Tongue (tissue), 2 donors: ENCODE data around the gene ZNF394. TPM values are rescaled to one million over a fixed set of nuclear protein-coding genes. Genes with fewer than 3 reads are reported as not detected.
A peak's percentile ranks its signal among the peaks of the same experiment; 100 is the strongest.
"Not testable (repeated sequence)": the region's sequence is repeated elsewhere in the genome, so short reads cannot be mapped to it uniquely, and the experiment has no call there.

ENCODE experiments used
- DNase-seq: peaks from one replicate; pipeline ENCODE4 v3.0.0-alpha.2; 2015
- total RNA-seq: library from RNA; depleted of rRNA; stranded (reverse); fragments of >200 nt; gene quantifications from one replicate; pipeline ENCODE4 v1.2.3, GENCODE V29; 2014

Gene ZNF394
- total RNA-seq = 31.0 TPM

DNA sequence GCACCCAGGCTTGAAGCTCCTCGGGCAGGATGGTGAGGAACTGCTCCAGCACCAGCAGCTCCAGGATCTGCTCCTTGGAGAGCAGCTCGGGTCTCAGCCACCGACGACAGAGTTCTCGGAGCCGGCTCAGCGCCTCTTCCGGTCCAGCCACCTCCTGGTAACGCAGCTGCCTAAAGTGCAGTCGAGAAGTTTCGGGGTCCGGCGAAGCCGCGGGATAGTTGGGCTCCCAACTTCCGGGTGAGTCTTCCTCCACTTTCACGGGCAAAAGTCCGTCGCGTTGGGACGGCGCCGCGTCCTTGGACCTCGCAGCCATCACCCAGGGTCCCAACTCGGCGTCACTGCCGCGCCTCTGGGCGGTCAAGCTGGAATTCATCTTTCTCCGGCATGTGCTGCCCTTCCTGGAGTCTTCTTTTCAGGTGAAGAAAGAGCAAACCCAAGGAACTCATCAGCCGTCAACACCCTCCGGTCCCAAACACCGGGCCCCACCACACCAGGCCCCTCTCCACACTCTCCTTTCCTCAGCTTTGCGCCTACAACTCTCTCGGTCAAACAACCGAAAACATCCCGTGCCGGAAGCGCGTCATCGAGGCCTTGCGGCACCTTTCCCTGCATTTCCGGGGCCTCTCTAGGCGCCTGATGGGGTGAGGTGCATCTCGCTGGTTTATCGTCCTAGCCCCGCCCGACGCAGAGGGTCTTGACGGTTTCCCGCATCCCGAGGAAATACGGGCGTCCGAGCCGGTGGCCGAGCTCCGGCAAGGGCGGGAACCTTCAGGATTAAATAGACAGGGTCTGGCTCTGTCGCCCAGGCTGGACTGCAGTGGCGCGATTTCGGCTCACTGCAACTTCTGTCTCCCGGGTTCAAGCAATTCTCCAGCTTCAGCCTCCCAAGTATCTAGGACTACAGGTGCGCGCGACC lies at the start of gene ZNF394:
TSS of gene ZNF394 (minus strand) at position 561 of the 916 bp plus-strand sequence. CDS start at position 373, 188 bp downstream.
- DNase-seq = peak; percentile 97

DNA sequence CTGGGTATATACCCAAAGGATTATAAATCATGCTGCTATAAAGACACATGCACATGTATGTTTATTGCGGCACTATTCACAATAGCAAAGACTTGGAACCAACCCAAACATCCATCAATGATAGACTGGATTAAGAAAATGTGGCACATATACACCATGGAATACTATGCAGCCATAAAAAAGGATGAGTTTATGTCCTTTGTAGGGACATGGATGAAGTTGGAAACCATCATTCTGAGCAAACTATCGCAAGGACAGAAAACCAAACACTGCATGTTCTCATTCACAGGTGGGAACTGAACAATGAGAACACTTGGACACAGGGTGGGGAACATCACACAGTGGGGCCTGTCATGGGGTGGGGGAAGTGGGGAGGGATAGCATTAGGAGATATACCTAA lies 49.5 kb upstream of the ZNF394 start:
- DNase-seq = not testable (repeated sequence)

DNA sequence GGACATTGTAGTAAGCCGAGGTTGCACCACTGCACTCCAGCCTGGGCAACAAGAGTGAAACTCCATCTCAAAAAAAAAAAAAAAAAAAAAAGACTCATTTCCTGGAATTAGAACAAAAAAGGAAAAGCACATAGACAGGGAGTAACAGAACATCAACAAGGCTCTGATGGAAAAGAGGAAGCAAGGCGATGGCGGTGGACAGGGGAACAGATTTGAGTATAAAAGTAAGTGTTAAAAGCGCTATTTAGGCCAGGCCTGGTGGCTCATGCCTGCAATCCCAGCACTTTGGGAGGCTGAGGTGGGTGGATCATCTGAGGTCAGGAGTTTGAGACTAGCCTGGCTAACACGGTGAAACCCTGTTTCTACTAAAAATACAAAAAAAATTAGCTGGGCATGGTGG lies 45.2 kb upstream of the ZNF394 start:
- DNase-seq = not testable (repeated sequence)

DNA sequence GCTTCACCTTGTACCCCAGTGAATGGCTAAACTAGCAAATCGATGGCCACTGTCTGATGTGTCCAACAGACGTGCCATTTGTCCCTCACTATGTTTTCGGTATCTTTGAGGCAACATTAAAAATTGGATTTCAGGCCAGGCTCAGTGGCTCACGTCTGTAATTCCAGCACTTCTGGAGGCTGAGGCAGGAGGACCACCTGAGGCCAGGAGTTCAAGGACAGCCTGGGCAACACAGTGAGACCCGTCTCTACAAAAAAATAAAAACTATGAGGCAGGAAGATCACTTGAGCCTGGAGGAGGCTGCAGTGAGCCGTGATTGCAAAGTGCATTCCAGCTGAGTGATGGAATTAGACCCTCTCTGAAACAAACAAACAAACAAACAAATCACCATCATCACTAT lies 43.8 kb upstream of the ZNF394 start:
- DNase-seq = no peak

DNA sequence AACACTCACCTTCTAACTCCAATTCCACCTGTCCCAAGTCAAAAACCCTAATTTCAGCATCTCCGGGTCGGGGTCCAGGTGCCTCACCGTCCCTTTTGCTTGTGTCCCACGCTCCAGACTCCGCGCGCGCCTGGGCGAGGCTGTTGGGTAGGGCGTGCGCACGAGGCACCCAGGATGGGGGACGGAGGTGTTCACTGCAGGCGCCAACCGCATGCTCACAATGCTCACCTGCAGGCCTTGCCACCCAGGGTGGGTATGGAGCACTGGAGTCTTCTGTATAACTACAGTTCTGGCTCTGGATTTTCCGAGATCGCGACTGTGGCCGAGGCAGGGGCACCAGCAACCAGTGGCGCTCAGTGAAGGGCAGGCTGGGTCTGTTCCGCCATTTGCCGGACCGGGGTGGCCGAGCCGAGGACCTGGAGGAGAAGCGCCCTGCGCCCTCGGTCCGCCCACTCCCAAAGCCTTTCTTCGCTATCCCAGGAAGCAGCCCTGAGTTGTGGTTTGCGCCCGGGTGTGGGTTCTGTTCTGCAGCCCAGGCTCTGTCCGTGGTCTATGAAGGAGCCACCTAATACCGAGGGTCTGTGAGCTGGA lies 43.1 kb upstream of the ZNF394 start:
- DNase-seq = no peak

DNA sequence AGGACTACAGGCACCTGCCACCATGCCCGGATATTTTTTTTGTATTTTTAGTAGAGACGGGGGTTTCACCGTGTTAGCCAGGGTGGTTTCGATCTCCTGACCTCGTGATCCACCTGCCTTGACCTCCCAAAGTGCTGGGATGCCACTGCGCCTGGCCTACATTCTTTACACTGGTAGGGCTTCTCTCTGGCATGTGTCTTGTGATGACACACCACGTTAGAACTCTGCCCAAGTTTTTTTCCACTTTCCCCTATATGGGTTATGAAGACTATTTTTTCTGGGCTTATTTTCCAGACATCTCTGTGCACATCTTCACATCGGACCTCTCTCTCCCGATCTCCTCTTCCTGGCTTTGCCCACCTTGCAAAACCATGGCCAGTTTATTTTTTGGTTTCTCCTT lies 41.1 kb upstream of the ZNF394 start:
- DNase-seq = no peak

DNA sequence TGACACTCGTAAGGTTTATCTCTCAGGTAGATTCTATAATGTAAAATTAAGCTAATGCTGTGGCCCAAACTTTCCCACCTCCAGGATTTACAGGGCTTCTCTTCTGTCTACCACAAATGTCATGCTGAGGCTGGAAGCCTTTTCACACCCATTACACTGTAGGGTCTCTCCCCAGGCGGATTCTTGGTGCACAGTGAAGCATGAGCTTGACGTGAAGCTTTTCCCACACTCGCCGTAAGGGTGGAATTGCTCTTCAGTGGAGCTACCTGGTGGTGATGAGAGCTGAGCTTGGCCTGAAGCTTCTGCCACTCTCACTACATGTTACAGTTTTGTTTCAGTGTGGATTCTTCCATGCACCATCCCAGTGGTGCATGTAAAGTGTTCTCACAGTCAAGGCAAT lies 40.5 kb upstream of the ZNF394 start:
- DNase-seq = no peak

DNA sequence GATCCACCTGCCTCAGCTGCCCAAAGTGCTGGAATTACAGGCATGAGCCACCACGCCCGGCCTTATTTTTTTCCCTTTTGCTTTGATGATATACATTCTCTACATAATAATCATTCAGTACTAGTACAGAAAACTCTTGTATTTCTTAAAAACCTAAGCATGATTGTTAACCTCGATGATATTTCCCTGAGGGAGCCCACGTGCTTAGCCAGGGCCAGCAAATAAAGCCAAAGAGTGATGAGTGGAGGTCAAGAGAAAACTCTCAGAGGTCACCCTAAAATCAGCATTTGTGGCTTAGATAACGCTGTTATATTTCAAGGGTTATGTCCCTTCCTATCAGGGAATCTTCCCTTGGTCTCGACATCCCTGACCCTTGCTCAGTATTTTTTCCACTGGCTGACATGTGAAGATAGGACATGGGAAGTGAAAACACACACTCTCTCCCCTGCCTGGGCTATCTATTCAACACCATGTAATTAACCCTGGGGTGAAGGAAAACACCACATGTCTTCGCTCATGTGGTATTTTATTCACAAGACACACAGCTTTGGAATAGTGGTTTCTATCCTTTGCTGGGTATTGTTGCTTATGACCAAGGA lies 39.2 kb upstream of the ZNF394 start:
- no peak for DNase-seq

DNA sequence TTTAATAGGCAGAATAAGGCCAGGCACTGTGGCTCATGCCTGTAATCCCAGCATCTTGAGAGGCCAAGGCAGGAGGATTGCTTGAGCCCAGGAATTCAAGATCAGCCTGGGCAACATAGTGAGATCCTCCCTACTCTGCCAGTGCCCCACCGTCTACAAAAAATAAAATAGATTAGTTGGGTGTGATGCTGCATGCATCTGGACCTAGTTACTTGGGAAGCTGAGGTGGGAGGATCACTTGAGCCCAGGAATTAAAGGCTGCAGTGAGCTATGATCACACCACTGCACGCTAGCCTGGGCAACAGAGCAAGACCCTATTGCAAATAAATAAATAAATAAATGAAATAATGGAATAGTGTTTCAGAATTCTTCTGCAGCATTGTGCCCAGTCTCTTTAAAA lies 35.6 kb upstream of the ZNF394 start:
- DNase-seq = no peak

DNA sequence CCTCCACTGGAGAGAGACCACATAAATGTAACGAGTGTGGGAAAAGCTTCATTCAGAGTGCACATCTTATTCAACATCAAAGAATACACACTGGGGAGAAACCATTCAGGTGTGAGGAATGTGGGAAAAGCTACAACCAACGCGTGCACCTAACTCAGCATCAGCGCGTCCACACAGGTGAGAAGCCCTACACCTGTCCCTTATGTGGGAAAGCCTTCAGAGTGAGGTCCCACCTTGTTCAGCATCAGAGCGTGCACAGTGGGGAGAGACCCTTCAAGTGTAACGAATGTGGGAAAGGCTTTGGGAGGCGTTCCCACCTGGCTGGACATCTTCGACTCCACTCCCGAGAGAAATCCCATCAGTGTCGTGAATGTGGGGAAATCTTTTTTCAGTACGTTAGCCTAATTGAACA lies 31.3 kb upstream of the ZNF394 start:
- DNase-seq = no peak

DNA sequence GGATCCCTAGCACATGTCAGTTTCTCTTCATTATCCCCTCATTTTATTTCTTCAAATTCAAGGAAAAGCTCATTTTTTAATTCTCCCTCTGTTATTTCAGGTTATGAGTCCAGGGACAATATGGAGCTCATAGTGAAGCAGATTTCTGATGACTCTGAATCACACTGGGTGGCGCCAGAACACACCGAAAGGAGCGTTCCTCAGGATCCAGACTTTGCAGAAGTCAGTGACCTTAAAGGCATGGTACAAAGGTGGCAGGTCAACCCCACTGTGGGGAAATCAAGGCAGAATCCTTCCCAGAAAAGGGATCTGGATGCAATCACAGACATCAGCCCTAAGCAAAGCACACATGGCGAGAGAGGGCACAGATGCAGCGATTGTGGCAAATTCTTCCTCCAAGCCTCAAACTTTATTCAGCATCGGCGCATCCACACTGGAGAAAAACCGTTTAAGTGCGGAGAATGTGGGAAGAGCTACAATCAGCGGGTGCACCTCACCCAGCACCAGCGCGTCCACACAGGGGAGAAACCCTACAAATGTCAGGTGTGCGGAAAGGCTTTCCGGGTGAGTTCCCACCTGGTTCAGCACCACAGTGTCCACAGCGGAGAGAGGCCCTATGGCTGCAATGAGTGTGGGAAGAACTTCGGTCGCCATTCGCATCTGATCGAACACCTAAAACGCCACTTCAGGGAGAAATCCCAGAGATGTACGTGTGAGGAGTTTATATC lies 25.8 kb upstream of the ZNF394 start:
- no peak for DNase-seq

DNA sequence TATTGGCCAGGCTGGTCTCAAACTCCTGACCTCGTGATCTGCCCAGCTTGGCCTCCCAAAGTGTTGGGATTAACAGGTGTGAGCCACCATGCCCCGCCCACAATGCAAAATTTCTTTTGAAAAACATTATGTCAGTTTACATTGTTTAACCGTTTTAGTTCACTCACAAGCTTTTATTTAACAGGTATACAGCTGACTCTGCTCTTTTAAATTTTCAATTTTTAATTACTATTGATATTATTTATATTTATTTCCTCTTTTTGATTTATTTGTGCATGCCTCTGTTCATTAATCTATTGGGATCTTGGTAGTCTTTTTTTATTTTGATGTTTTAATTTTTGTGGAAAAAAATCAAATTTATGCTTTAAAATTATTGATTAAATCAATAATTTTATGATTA lies 21.3 kb upstream of the ZNF394 start:
- no peak for DNase-seq

DNA sequence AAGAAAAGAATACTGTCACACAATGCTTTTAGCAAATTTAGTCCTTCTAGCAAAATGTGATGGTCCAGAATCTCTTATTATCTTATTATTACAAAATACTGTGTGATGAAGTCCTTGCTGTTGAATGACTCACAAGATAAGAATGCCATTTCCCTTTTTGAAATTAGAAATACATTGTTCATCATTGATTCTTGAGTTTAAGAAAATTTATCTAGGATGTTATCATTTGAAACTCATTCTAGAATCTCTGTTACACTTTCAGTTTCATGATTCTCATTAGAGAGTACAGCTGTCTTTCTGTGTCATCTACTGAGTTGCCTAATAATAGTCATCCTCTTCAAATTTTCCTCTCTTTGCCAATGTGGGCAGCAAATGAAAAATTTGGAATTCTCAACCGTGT lies 14.0 kb upstream of the ZNF394 start:
- no peak for DNase-seq

DNA sequence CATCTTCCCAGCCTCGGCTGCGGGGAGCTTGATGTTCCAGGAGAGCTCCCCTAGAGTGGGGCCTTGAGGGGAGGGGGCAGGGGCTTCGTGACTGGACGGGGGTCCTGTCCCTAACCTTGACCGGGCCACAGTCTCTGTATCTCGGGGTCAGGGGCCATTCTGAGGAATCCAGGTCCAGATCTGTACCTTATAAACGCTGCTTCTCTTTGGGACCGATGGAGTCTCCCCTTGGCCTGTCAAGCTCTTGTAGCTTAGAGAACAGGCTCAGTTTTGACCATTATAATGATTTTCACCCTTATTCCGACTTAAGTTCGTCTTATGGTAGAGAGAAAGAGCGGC lies 5.2 kb upstream of the ZNF394 start:
- DNase-seq = no peak

DNA sequence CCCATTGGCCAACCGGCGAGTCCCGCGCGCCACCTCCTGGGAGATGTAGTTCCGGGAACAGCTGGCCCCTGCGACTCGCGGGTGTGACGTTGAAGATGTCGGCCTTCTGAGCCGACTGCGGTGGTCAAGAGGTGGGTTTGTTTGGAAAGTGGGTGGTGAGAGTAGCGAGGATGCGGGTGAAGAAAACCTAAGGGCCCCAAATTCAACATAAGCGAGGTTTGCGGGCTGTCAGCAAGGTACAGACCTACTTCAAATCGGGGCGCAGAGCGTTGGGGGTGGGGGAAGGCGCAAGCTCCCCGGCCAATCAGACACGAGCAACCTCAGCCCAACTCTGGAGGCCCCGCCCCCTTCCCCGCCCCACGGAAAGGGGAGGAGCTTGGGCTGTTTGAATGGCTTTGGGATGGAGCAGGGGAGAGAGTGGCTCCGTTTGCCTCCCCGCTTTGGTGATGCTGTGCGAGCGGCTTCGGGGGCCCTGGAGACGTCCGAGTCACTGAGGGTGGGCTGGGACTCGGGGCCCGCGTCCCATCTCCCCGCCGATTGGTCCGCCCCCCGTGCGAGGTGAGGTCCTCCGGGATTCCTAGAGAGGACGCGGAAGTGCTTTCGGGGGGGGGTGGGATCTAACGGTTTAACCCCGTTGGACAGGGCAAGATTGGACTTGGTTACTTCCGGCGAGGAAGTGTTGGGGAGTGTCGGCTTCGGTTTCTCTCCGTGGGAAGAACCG lies 4.7 kb upstream of the ZNF394 start, which contains the start of gene ZKSCAN5:
TSS of gene ZKSCAN5 (plus strand) at position 60 of the 721 bp plus-strand sequence. CDS start 1,383 bp downstream, outside the sequence.
- DNase-seq = peak; percentile 99

DNA sequence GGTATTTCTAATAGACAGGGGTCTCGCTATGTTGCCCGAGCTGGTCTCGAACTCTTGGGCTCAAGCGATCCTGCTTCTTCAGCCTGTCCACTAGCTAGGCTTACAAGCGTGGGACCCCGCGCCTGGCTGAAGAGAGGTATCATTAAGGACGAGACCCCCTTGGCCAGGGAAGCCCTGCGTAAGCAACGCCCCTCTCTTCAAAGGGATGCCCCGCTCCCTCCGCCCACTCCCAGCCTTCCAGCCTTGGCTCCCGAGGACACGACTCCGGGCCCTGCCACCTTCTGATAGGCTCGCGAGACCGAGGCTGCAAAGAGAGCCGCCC lies 4.2 kb upstream of the ZNF394 start:
- peak; percentile 99 for DNase-seq

DNA sequence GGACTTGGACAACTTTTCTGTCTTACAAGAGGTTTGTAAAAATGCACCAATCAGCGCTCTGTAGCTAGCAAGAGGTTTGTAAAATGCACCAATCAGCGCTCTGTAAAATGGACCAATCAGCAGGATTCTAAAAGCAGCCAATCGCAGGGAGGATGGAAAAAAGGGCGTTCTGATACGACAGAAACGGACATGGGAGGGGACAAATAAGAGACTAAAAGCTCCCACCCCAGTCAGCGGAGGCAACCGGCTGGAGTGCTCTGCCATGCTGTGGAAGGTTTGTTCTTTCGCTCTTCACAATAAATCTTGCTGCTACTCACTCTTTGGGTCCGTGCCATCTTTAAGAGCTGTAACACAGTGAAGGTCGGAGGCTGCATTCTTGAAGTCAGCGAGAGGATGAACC lies 1.2 kb upstream of the ZNF394 start:
- DNase-seq = not testable (repeated sequence)

DNA sequence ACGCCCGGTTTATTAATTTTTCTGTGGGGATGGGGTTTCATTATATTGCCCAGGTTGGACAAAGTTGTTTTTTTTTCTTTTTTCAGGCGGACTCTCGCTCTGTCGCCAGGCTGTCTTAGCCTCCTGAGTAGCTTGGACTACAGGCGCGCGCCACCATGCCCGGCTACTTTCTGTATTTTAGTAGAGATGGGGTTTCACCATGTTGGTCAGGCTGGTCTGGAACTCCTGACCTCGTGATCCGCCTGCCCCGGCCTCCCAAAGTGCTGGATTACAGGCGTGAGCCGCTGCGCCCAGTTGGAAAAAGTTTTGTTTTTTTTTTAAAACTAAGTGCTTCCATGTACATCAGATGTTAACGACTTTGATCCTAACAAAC lies 542 bp upstream of the ZNF394 start:
- DNase-seq = no peak

DNA sequence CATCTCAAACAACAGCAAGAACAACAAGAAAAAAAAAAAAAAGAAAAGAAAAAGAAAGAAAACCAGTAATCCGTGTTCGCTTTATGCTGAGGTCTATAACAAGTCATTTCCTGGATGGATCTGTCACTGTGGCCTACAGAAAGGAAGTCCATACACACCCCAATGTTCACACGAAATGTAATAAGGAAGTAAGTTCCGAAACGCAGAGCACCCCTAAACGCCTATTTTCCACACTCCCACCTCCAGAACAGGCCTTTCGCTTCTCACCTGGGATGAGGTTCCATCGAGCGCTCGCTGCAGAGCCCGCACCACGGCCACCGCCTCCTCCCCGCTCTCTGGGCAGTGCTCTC lies 735 bp downstream of the ZNF394 start:
- peak; percentile 8 for DNase-seq

DNA sequence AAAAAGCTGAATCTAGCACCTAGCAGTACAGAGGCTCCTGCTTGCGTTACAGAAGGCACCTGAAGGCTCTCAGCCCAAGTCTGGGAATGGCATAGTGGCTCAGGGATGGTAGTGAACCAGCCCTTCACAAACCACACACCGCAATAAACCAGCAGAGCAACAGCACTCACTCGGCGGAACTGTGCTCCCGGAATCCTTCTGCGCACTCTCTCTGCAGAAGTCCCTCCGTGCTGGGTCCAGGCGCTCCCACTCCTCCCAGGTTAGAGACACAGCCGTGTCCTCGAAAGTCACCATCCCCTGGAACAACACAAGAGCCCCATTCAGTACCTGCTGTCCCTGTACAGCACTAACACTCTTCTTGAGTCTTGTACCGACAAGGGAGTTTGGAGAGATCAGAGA lies 1.5 kb downstream of the ZNF394 start:
- DNase-seq = no peak

DNA sequence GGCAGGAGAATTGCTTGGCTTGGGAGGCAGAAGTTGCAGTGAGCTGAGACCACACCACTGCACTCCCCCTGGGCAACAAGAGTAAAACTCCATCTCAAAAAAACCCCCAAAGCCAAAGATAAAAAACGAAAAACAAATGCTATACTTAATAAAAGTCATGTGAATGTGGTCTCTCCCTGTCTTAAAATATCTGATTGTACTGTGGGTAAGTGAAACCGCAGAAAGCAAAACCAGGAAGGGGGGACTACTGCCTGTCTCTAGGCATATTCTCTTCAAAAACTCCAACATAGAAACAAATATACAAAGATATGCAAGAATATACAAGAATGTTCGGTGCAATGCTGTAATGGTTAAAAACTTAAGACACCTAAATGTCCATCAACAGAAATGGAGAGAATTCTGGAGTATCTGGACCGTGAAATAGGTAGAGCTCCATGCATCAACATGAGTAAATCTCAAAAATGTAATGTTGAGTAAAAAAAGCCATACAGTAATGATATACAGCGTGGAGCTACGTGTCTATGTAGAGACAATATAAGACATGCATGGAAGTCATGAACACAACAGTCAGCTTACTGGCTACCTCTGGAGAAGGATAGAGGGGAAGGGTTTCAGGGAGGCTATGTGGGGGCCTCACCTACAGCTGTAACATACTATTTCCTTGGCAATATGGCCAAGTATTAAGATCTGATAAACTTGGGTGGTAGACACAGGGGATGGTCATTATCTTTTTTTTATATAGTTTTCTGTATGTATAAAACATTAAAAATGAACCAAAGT lies 2.1 kb downstream of the ZNF394 start:
- no peak for DNase-seq

DNA sequence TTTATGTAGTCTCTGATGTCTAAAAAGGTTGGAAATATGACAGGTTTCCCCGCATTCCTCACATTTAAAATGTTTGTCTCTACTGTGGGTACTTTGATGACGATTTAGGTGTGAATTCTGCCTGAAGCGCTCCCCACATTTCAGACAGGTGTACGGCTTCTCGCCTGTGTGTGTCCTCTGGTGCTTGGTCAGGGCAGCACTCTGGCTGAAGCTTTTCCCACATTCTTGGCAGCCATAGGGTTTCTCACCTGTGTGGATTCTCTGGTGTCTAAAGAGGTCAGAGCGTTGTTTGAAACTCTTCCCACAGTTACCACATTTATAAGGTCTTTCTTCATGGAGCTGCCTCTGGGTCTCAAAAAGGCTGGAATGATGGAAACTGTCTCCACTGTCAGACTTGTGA lies 6.3 kb downstream of the ZNF394 start:
- no peak for DNase-seq
